DOHH2 (cell line): ENCODE data around the gene ATP10D.

Experiments used
- H3F3A ChIP-seq: fragments of 200-600 bp; sonication (generic), shearing (Covaris generic); 2 replicates; pipeline ENCODE4 v1.6.0; 2016; ENCODE audit warnings: antibody characterized with exemption, mild to moderate bottlenecking; ENCODE audit not compliant: control insufficient read depth, insufficient read depth
- H3K27ac ChIP-seq: fragments of 200-600 bp; sonication (generic); 2 replicates; pipeline ENCODE4 v1.5.1; 2014; ENCODE audit warnings: low read depth, mild to moderate bottlenecking, low read length, moderate library complexity
- H3K27me3 ChIP-seq: fragments of 200-600 bp; sonication (generic); 2 replicates; pipeline ENCODE4 v1.6.1; 2014; ENCODE audit warnings: mild to moderate bottlenecking, low read length, mixed read lengths; ENCODE audit not compliant: control insufficient read depth
- H3K36me3 ChIP-seq: fragments of 200-600 bp; sonication (generic); 2 replicates; pipeline ENCODE4 v1.6.1; 2014; ENCODE audit warnings: mild to moderate bottlenecking, low read length, moderate library complexity, mixed read lengths; ENCODE audit not compliant: control insufficient read depth
- H3K4me1 ChIP-seq: fragments of 200-600 bp; sonication (generic); 2 replicates; pipeline ENCODE4 v1.6.1; 2014; ENCODE audit warnings: mild to moderate bottlenecking, low read length, mixed read lengths; ENCODE audit not compliant: control insufficient read depth
- H3K4me2 ChIP-seq: fragments of 200-600 bp; sonication (generic); 2 replicates; pipeline ENCODE4 v1.6.0; 2014; ENCODE audit warnings: mild to moderate bottlenecking, low read length, moderate library complexity
- H3K4me3 ChIP-seq: fragments of 200-600 bp; sonication (generic); 2 replicates; pipeline ENCODE4 v1.5.1; 2014; ENCODE audit warnings: mild to moderate bottlenecking, low read length, mixed read lengths
- H3K79me2 ChIP-seq: fragments of 200-600 bp; sonication (generic); 2 replicates; pipeline ENCODE4 v1.6.1; 2014; ENCODE audit warnings: mild to moderate bottlenecking, low read length, mixed read lengths; ENCODE audit not compliant: control insufficient read depth
- H3K9me2 ChIP-seq: fragments of 200-600 bp; sonication (generic); replicated peaks from 2 replicates; pipeline ENCODE4 v1.6.1; 2014; ENCODE audit warnings: mild to moderate bottlenecking, low read length, mixed read lengths; ENCODE audit not compliant: control insufficient read depth
- H3K9me3 ChIP-seq: fragments of 200-600 bp; sonication (generic); 2 replicates; pipeline ENCODE4 v1.6.1; 2014; ENCODE audit warnings: antibody characterized with exemption, low read length, mixed read lengths; ENCODE audit not compliant: control insufficient read depth, insufficient read depth
- H4K20me1 ChIP-seq: fragments of 200-600 bp; sonication (generic); 2 replicates; pipeline ENCODE4 v1.6.0; 2014; ENCODE audit warnings: low read depth, mild to moderate bottlenecking, antibody characterized with exemption, low read length, moderate library complexity; ENCODE audit not compliant: control insufficient read depth, insufficient read depth
- CTCF ChIP-seq: fragments of 200-600 bp; sonication (generic); IDR thresholded peaks from one replicate; pipeline ENCODE4 v1.5.1; 2014; ENCODE audit warnings: antibody characterized with exemption, mild to moderate bottlenecking, low read depth, low read length; ENCODE audit not compliant: poor library complexity, severe bottlenecking
- EZH2phosphoT487 ChIP-seq: fragments of 200-600 bp; sonication (generic); IDR thresholded peaks from 2 replicates; pipeline ENCODE4 v1.6.1; 2017; ENCODE audit warnings: borderline replicate concordance, mild to moderate bottlenecking, antibody characterized with exemption, low read length, moderate library complexity, mixed read lengths

ATP10D gene

DNA sequence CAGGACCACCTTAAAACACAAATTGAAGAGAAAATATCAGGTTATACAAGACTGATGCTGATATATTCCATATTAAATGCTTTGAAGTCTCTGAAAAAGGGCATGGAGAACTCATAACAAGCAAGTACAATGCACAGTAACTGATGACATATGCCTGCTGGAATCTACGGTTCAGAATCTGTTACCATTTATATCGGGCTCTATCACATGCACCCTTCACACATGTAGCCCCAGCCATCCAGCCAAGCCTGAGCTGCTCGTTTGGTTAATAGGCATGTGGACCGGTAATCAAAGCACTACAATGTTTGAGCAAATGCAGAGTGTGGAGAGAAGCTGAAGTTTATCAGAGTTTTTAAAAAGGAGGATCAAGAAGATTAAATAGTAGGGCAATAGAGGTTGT, 33.4 kb upstream of the ATP10D start:
- H3K9me2 ChIP-seq = no peaks in the 10 kb centered on the region
- H3K79me2 ChIP-seq = no peaks in the 10 kb centered on the region
- no peak overlapping the region for H3K4me2 ChIP-seq
- no peak overlapping the region for H3K4me3 ChIP-seq
- no peaks in the 10 kb centered on the region for H3K9me3 ChIP-seq
- 0 out of 2 replicates have a peak, but pooled peaks cover 12% of the 10 kb centered on the region for H3F3A ChIP-seq
- H4K20me1 ChIP-seq = no peaks in the 10 kb centered on the region
- H3K27me3 ChIP-seq = no peaks in the 10 kb centered on the region
- H3K36me3 ChIP-seq = peaks cover 57% of the 10 kb centered on the region
- TF ChIP-seq CTCF = no peak
- TF ChIP-seq EZH2phosphoT487 = no peak
- no peaks in the 10 kb centered on the region for H3K4me1 ChIP-seq
- H3K27ac ChIP-seq = no peak overlapping the region

GRCh38 chr4:47462799-47463234, 22.3 kb upstream of the ATP10D start:
- Histone ChIP-seq H3K9me3 (peaks cover 6% of the 10 kb centered on the region; the same call in 1 of the 2 replicates), H4K20me1 (no peaks in the 10 kb centered on the region), H3K36me3 (peaks cover 38% of the 10 kb centered on the region), H3K27me3 (no peaks in the 10 kb centered on the region), H3K9me2 (no peaks in the 10 kb centered on the region), H3K79me2 (peaks cover 28% of the 10 kb centered on the region), H3K4me1 (peaks cover 56% of the 10 kb centered on the region), H3K4me2 (peak overlapping the region; percentile 96), H3F3A (peaks cover 11% of the 10 kb centered on the region), H3K27ac (peak overlapping the region; percentile 83), H3K4me3 (peak overlapping the region; percentile 89)
- no peak for TF ChIP-seq CTCF
- TF ChIP-seq EZH2phosphoT487 = no peak

- Histone ChIP-seq H3K4me2 (peak within 1 kb of the TSS; percentile 96), H4K20me1 (no peaks in the 10 kb centered on the region), H3K4me3 (peak within 1 kb of the TSS; percentile 89), H3K9me3 (peaks cover 6% of the 10 kb centered on the region; the same call in 1 of the 2 replicates), H3F3A (peaks cover 11% of the 10 kb centered on the region), H3K27ac (peak within 1 kb of the TSS; percentile 83), H3K4me1 (peaks cover 56% of the 10 kb centered on the region), H3K9me2 (no peaks in the 10 kb centered on the region), H3K79me2 (peaks cover 28% of the 10 kb centered on the region), H3K27me3 (no peaks in the 10 kb centered on the region), H3K36me3 (peaks cover 35% of the 10 kb centered on the region)
- TF ChIP-seq CTCF = peak; percentile 48
- no peak for TF ChIP-seq EZH2phosphoT487
These were observed 21.7 kb upstream of the ATP10D start, which contains the start of gene COMMD8 for GRCh38 chr4:47463235-47463956. COMMD8 (minus strand) TSS chr4:47463702; CDS start chr4:47463651, 51 bp downstream.
